ENCODE measurements around the gene NFE2L3. TPM values are rescaled to one million over a fixed set of nuclear protein-coding genes. Genes with fewer than 3 reads are reported as not detected.

The NFE2L3 gene
- total and polyA plus RNA-seq, 2 of the 8 experiments (the other 6 are each of a cell fraction or from before 2014, with no cell fraction given): 64.9 to 76.5 TPM

DNA sequence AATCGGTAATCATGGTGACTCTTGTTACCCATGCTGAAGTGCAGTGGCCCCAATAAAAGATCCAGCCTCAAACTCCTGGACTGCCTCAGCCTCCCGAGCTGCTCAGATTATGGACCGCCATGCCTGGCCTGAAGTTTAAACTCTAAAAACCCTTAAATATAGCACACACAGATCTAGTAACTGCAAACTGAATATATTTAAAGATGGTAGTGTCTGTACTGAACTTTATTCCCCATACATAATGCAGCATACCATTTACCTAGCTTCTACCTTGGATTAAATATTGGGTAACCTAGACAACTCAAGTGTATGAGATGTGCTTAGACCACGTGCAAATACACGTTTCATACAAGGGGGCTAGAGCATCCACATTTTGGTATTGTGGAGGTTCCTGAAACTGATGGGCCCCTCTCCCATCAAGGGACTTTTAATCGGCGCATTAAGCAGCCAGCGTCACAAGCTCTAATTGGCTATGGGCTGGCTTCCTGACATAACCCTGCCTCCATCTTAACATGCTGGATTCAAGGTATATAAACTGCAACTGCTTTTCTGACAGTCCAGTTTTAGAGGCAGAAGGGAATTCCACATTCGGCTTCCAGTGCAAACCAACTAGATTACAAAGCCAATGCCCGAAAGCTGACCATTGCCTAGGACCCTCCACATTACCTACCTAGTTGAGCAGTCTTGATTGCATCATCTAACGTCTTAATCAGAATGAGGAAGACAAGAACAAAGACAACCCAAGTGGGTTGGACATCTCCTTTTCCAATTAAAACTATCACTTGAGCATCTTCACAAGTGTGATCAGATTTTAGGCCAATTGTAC is 35.6 kb downstream of the NFE2L3 start (continued):
- TF ChIP-seq, protein P1, sequence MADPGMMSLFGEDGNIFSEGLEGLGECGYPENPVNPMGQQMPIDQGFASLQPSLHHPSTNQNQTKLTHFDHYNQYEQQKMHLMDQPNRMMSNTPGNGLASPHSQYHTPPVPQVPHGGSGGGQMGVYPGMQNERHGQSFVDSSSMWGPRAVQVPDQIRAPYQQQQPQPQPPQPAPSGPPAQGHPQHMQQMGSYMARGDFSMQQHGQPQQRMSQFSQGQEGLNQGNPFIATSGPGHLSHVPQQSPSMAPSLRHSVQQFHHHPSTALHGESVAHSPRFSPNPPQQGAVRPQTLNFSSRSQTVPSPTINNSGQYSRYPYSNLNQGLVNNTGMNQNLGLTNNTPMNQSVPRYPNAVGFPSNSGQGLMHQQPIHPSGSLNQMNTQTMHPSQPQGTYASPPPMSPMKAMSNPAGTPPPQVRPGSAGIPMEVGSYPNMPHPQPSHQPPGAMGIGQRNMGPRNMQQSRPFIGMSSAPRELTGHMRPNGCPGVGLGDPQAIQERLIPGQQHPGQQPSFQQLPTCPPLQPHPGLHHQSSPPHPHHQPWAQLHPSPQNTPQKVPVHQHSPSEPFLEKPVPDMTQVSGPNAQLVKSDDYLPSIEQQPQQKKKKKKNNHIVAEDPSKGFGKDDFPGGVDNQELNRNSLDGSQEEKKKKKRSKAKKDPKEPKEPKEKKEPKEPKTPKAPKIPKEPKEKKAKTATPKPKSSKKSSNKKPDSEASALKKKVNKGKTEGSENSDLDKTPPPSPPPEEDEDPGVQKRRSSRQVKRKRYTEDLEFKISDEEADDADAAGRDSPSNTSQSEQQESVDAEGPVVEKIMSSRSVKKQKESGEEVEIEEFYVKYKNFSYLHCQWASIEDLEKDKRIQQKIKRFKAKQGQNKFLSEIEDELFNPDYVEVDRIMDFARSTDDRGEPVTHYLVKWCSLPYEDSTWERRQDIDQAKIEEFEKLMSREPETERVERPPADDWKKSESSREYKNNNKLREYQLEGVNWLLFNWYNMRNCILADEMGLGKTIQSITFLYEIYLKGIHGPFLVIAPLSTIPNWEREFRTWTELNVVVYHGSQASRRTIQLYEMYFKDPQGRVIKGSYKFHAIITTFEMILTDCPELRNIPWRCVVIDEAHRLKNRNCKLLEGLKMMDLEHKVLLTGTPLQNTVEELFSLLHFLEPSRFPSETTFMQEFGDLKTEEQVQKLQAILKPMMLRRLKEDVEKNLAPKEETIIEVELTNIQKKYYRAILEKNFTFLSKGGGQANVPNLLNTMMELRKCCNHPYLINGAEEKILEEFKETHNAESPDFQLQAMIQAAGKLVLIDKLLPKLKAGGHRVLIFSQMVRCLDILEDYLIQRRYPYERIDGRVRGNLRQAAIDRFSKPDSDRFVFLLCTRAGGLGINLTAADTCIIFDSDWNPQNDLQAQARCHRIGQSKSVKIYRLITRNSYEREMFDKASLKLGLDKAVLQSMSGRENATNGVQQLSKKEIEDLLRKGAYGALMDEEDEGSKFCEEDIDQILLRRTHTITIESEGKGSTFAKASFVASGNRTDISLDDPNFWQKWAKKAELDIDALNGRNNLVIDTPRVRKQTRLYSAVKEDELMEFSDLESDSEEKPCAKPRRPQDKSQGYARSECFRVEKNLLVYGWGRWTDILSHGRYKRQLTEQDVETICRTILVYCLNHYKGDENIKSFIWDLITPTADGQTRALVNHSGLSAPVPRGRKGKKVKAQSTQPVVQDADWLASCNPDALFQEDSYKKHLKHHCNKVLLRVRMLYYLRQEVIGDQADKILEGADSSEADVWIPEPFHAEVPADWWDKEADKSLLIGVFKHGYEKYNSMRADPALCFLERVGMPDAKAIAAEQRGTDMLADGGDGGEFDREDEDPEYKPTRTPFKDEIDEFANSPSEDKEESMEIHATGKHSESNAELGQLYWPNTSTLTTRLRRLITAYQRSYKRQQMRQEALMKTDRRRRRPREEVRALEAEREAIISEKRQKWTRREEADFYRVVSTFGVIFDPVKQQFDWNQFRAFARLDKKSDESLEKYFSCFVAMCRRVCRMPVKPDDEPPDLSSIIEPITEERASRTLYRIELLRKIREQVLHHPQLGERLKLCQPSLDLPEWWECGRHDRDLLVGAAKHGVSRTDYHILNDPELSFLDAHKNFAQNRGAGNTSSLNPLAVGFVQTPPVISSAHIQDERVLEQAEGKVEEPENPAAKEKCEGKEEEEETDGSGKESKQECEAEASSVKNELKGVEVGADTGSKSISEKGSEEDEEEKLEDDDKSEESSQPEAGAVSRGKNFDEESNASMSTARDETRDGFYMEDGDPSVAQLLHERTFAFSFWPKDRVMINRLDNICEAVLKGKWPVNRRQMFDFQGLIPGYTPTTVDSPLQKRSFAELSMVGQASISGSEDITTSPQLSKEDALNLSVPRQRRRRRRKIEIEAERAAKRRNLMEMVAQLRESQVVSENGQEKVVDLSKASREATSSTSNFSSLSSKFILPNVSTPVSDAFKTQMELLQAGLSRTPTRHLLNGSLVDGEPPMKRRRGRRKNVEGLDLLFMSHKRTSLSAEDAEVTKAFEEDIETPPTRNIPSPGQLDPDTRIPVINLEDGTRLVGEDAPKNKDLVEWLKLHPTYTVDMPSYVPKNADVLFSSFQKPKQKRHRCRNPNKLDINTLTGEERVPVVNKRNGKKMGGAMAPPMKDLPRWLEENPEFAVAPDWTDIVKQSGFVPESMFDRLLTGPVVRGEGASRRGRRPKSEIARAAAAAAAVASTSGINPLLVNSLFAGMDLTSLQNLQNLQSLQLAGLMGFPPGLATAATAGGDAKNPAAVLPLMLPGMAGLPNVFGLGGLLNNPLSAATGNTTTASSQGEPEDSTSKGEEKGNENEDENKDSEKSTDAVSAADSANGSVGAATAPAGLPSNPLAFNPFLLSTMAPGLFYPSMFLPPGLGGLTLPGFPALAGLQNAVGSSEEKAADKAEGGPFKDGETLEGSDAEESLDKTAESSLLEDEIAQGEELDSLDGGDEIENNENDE (IDR thresholded peaks at IDR 0.05; ENCODE audit: insufficient replicate concordance, low read length): peak; percentile 35
- TF ChIP-seq SIN3A (conservative IDR thresholded peaks at IDR 0.05 in 1 of 2, IDR thresholded peaks at IDR 0.05 in 1 of 2; ENCODE audit: low read depth in 1 of 2, low read length in 2 of 2): no peak
- no peak for TF ChIP-seq SP1 (IDR thresholded peaks at IDR 0.05; ENCODE audit: low read depth, low read length)
- no peak for TF ChIP-seq BCL11A (IDR thresholded peaks at IDR 0.05; ENCODE audit: low read depth in 2 of 2, low read length in 2 of 2)
- TF ChIP-seq, protein P2, sequence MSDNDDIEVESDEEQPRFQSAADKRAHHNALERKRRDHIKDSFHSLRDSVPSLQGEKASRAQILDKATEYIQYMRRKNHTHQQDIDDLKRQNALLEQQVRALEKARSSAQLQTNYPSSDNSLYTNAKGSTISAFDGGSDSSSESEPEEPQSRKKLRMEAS (IDR thresholded peaks at IDR 0.05): no peak
- no peak for TF ChIP-seq SAP30 (IDR thresholded peaks at IDR 0.05; ENCODE audit: insufficient read depth, insufficient replicate concordance, low read length)
- TF ChIP-seq CTBP2 (IDR thresholded peaks at IDR 0.05; ENCODE audit: borderline replicate concordance, insufficient read depth, insufficient read length, low read length): no peak
- TF ChIP-seq HDAC2 (IDR thresholded peaks at IDR 0.05; ENCODE audit: borderline replicate concordance in 1 of 2, low read depth in 2 of 2, low read length in 2 of 2): no peak
- no peak for TF ChIP-seq SP2 (IDR thresholded peaks at IDR 0.05; ENCODE audit: low read length)
